Right lobe of liver (tissue), 6 donors: ENCODE results near the gene CD7. TPM values are rescaled to one million over a fixed set of nuclear protein-coding genes. Genes with fewer than 3 reads are reported as not detected.
A peak's percentile ranks its signal among the peaks of the same experiment; 100 is the strongest.

ENCODE experiments used
- ATAC-seq, 4 donors: fragments of 200-7000 bp; cut with Tn5 transposase; one replicate each; pipeline ENCODE4 v1.9.1; 2020; ENCODE audit warnings: mild to moderate bottlenecking in 4 of 4, moderate library complexity in 4 of 4
- DNase-seq, 3 donors: peaks; one replicate each; pipeline ENCODE4 v3.0.0-alpha.2; 2020
- H3K27ac ChIP-seq, 3 donors: fragments of 200-600 bp; one replicate each; pipeline ENCODE4 v1.8.0; 2022
- H3K27me3 ChIP-seq, 2 donors: fragments of 200-600 bp; one replicate each; pipeline ENCODE4 v1.8.0; 2022
- H3K36me3 ChIP-seq, 4 donors: fragments of 200-600 bp; sonication (generic) in 1 of 4; one replicate each; pipeline versions ENCODE4 v1.5.1 to v1.8.0; 2017 to 2022; ENCODE audit warnings: control low read depth in 1 of 4
- H3K4me1 ChIP-seq, 4 donors: fragments of 200-600 bp; sonication (generic) in 1 of 4; one replicate each; pipeline versions ENCODE4 v1.5.1 to v1.8.0; 2017 to 2022; ENCODE audit warnings: control low read depth in 1 of 4
- H3K4me3 ChIP-seq, 3 donors: fragments of 200-600 bp; one replicate each; pipeline ENCODE4 v1.8.0; 2022
- H3K9me3 ChIP-seq, 4 donors: fragments of 200-600 bp; sonication (generic) in 1 of 4; one replicate each; pipeline versions ENCODE4 v1.5.1 to v1.8.0; 2017 to 2022; ENCODE audit warnings: control low read depth in 1 of 4
- POLR2A ChIP-seq: fragments of 450-650 bp; IDR thresholded peaks from one replicate; pipeline ENCODE4 v1.6.1; 2017; ENCODE audit warnings: antibody characterized with exemption, mild to moderate bottlenecking
- WGBS: methylation state at CpG from one replicate; pipeline ENCODE4 v1.1.6; 2018; ENCODE audit warnings: low coverage, low lambda C conversion rate; ENCODE audit not compliant: insufficient coverage; ENCODE audit errors: missing lambda C conversion rate; 5-methylcytosine and 5-hydroxymethylcytosine counted together
- intact Hi-C, 2 donors: fragments of 100-400 bp; cut with DNase I; formaldehyde crosslinking; loops; one replicate each; pipeline versions ENCODE4 v1.11.2 to v1.14.1; 2022
- total RNA-seq, 6 experiments: library from RNA; depleted of rRNA in 2 of 6; stranded (reverse); fragments of >200 nt in 2 of 6; fragmentation: NEBNext Ultra II Directional in 3 of 6; extraction: Animal tissue kit (Norgen Biotek cat#: 25700) in 3 of 6; gene quantifications; one replicate each; pipeline versions ENCODE4 v1.1.0 to v1.2.4, GENCODE V29; 2016 to 2023
- TF ChIP-seq, protein P1 (sequence below), 4 donors: fragments of 200-600 bp in 3 of 4; fragments of 450-650 bp in 1 of 4; IDR thresholded peaks; one replicate each; pipeline versions ENCODE4 v1.5.1 to v1.8.0; 2016 to 2022; ENCODE audit warnings: antibody characterized with exemption in 4 of 4, mild to moderate bottlenecking in 2 of 4
- donor health status: DM: no; HTN: yes; CAD: no.
- donor health status: DM: no; HTN: no; CAD: no.
- donor health status: DM: no; HTN: no; CAD: no.
- donor health status: DM: no; HTN: yes; CAD: no.
- donor health status: DM: no; HTN: yes; CAD: no.

The CD7 gene
- total RNA-seq, 6 experiments from 2014 or later: 0.31 to 3.2 (median 1.3) TPM

- H3K27me3 ChIP-seq: no peaks in the 10 kb centered on the region
- no peaks in the 10 kb centered on the region for H3K9me3 ChIP-seq
- TF ChIP-seq, protein P1, sequence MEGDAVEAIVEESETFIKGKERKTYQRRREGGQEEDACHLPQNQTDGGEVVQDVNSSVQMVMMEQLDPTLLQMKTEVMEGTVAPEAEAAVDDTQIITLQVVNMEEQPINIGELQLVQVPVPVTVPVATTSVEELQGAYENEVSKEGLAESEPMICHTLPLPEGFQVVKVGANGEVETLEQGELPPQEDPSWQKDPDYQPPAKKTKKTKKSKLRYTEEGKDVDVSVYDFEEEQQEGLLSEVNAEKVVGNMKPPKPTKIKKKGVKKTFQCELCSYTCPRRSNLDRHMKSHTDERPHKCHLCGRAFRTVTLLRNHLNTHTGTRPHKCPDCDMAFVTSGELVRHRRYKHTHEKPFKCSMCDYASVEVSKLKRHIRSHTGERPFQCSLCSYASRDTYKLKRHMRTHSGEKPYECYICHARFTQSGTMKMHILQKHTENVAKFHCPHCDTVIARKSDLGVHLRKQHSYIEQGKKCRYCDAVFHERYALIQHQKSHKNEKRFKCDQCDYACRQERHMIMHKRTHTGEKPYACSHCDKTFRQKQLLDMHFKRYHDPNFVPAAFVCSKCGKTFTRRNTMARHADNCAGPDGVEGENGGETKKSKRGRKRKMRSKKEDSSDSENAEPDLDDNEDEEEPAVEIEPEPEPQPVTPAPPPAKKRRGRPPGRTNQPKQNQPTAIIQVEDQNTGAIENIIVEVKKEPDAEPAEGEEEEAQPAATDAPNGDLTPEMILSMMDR (IDR thresholded peaks at IDR 0.05): no peak
- no peak for TF ChIP-seq POLR2A
- ATAC-seq (no peak), DNase-seq (no peak)
- H3K36me3 ChIP-seq: no peaks in the 10 kb centered on the region
- H3K27ac ChIP-seq: no peak overlapping the region
- intact Hi-C loops: no loop called here
- WGBS: 20% methylated on average over 1 of the region's 13 CpGs
- peaks cover 0 to 4% (median under 1%) of the 10 kb centered on the region in 4 donors for H3K4me1 ChIP-seq
- H3K4me3 ChIP-seq: no peak overlapping the region
Observed at GRCh38 chr17:82283208-82283749, 34.1 kb downstream of the CD7 start.

GRCh38 chr17:82282239-82283207, 34.9 kb downstream of the CD7 start:
- Histone ChIP-seq H3K27ac (no peak overlapping the region), H3K9me3 (no peaks in the 10 kb centered on the region), H3K4me1 (peaks cover 0 to under 1% (median 0%) of the 10 kb centered on the region in 4 donors), H3K36me3 (no peaks in the 10 kb centered on the region), H3K27me3 (no peaks in the 10 kb centered on the region), H3K4me3 (no peak overlapping the region)
- intact Hi-C loops: no loop called here
- DNase-seq: peak in 1 of 3 donors; percentile 46
- no peak for ATAC-seq
- WGBS: 58% methylated on average over 2 of the region's 25 CpGs
- TF ChIP-seq, protein P1 (IDR thresholded peaks at IDR 0.05): no peak
- TF ChIP-seq POLR2A: no peak

- TF ChIP-seq, protein P1 (IDR thresholded peaks at IDR 0.05): no peak
- no peak for TF ChIP-seq POLR2A
- Histone ChIP-seq H3K4me3 (no peak overlapping the region), H3K36me3 (no peaks in the 10 kb centered on the region), H3K4me1 (no peaks in the 10 kb centered on the region), H3K27me3 (no peaks in the 10 kb centered on the region), H3K27ac (no peak overlapping the region), H3K9me3 (no peaks in the 10 kb centered on the region)
- intact Hi-C loops: no loop called here
- ATAC-seq: peak in 2 of 4 donors; percentile 40 to 56
- WGBS: 73% methylated on average over 3 of the region's 22 CpGs
- peak in 1 of 3 donors; percentile 43 for DNase-seq
Observed at GRCh38 chr17:82281502-82282238, 35.7 kb downstream of the CD7 start.

DNA sequence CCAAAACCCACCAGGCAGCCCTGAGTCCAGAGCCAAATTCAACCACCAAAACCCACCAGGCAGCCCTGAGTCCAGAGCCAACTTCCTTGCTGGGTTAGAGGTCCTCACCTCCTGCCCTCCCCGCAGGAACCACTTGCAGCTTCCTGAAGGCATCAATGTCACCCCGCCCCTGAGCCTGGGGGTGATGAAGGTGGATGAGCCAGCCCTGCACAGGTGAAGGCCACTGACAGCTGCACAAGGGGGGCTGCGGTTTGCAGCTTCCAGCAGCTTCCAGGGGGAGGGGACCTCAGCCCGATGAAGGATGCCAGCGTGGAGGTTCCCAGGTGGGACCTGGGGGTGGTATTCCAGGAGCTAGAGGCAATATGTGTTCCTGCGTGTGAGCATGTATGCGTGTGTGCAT, 36.3 kb downstream of the CD7 start:
- Histone ChIP-seq H3K27me3 (no peaks in the 10 kb centered on the region), H3K4me1 (no peaks in the 10 kb centered on the region), H3K4me3 (no peak overlapping the region), H3K27ac (no peak overlapping the region), H3K36me3 (no peaks in the 10 kb centered on the region), H3K9me3 (no peaks in the 10 kb centered on the region)
- DNase-seq (peak in 1 of 3 donors; percentile 34), ATAC-seq (no peak)
- no peak for TF ChIP-seq POLR2A
- TF ChIP-seq, protein P1 (IDR thresholded peaks at IDR 0.05): no peak
- WGBS: 40% methylated on average over 1 of the region's 7 CpGs
- intact Hi-C loops: no loop called here
